ENCODE results near the gene GPALPP1. TPM values are rescaled to one million over a fixed set of nuclear protein-coding genes. Genes with fewer than 3 reads are reported as not detected.

The GPALPP1 gene
- total RNA-seq, 1 donor from 2014 or later, result 70.7 TPM

GRCh38 chr13:44989941-44990340 lies 603 bp downstream of the GPALPP1 start:
- H3K4me1 Mint-ChIP-seq, result peaks cover 24% of the 10 kb centered on the region
- DNase-seq (ENCODE audit: low spot score), result no peak
- H2AFZ ChIP-seq (replicated peaks), result peak overlapping the region; percentile 96
- no peaks in the 10 kb centered on the region for H3F3A ChIP-seq (ENCODE audit: low read depth)
- H3K4me3 Mint-ChIP-seq, result peak overlapping the region; percentile 99
- peaks cover 10% of the 10 kb centered on the region for H4K20me1 ChIP-seq (ENCODE audit: low read depth)
- H3K36me3 Mint-ChIP-seq, result peaks cover 8% of the 10 kb centered on the region
- H3K4me2 ChIP-seq, result peak overlapping the region; percentile 95
- peaks cover 98% of the 10 kb centered on the region for H3K79me2 ChIP-seq (ENCODE audit: low read depth)
- no peak overlapping the region for H3K27ac ChIP-seq
- peak overlapping the region; percentile 94 for H3K9ac ChIP-seq
- peaks cover 16% of the 10 kb centered on the region for H3K4me1 ChIP-seq
- TF ChIP-seq, protein P1, sequence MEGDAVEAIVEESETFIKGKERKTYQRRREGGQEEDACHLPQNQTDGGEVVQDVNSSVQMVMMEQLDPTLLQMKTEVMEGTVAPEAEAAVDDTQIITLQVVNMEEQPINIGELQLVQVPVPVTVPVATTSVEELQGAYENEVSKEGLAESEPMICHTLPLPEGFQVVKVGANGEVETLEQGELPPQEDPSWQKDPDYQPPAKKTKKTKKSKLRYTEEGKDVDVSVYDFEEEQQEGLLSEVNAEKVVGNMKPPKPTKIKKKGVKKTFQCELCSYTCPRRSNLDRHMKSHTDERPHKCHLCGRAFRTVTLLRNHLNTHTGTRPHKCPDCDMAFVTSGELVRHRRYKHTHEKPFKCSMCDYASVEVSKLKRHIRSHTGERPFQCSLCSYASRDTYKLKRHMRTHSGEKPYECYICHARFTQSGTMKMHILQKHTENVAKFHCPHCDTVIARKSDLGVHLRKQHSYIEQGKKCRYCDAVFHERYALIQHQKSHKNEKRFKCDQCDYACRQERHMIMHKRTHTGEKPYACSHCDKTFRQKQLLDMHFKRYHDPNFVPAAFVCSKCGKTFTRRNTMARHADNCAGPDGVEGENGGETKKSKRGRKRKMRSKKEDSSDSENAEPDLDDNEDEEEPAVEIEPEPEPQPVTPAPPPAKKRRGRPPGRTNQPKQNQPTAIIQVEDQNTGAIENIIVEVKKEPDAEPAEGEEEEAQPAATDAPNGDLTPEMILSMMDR (IDR thresholded peaks at IDR 0.05), result no peak
- TF ChIP-seq EZH2 (IDR thresholded peaks at IDR 0.05), result no peak
- TF ChIP-seq EZH2phosphoT487 (IDR thresholded peaks at IDR 0.05), result no peak
- H3K9me3 ChIP-seq (ENCODE audit: low read depth), result no peaks in the 10 kb centered on the region
- peak overlapping the region; percentile 84 for H3K4me3 ChIP-seq
- peaks cover 4% of the 10 kb centered on the region for H3K36me3 ChIP-seq
- no peaks in the 10 kb centered on the region for H3K27me3 Mint-ChIP-seq (ENCODE audit: insufficient read depth, low read depth)
- H3K9me3 Mint-ChIP-seq, result no peaks in the 10 kb centered on the region
- H3K27me3 ChIP-seq, result no peaks in the 10 kb centered on the region
- peak overlapping the region; percentile 3 for H3K27ac Mint-ChIP-seq

GRCh38 chr13:45003417-45003816 lies 14.1 kb downstream of the GPALPP1 start:
- Histone ChIP-seq H3K36me3 (peaks cover 25% of the 10 kb centered on the region), H3F3A (ENCODE audit: low read depth) (no peaks in the 10 kb centered on the region), H3K9ac (no peak overlapping the region), H3K4me3 (no peak overlapping the region), H2AFZ (replicated peaks) (no peak overlapping the region), H3K27ac (no peak overlapping the region), H3K79me2 (ENCODE audit: low read depth) (no peaks in the 10 kb centered on the region), H3K4me2 (no peak overlapping the region), H3K4me1 (no peaks in the 10 kb centered on the region), H3K9me3 (ENCODE audit: low read depth) (no peaks in the 10 kb centered on the region), H3K27me3 (no peaks in the 10 kb centered on the region), H4K20me1 (ENCODE audit: low read depth) (no peaks in the 10 kb centered on the region)
- Mint-ChIP-seq H3K4me3 (no peak overlapping the region), H3K9me3 (no peaks in the 10 kb centered on the region), H3K27ac (no peak overlapping the region), H3K4me1 (no peaks in the 10 kb centered on the region), H3K36me3 (peaks cover 12% of the 10 kb centered on the region), H3K27me3 (ENCODE audit: insufficient read depth, low read depth) (no peaks in the 10 kb centered on the region)
- DNase-seq (ENCODE audit: low spot score), result no peak
- TF ChIP-seq EZH2 (IDR thresholded peaks at IDR 0.05) (no peak), EZH2phosphoT487 (IDR thresholded peaks at IDR 0.05) (no peak)

GRCh38 chr13:45004096-45004495 lies 14.8 kb downstream of the GPALPP1 start:
- Mint-ChIP-seq H3K27me3 (ENCODE audit: insufficient read depth, low read depth) (no peaks in the 10 kb centered on the region), H3K36me3 (peaks cover 12% of the 10 kb centered on the region), H3K4me3 (no peak overlapping the region), H3K27ac (no peak overlapping the region), H3K9me3 (no peaks in the 10 kb centered on the region), H3K4me1 (no peaks in the 10 kb centered on the region)
- no peak for DNase-seq (ENCODE audit: low spot score)
- no peak overlapping the region for H3K27ac ChIP-seq
- H4K20me1 ChIP-seq (ENCODE audit: low read depth), result no peaks in the 10 kb centered on the region
- H3K9me3 ChIP-seq (ENCODE audit: low read depth), result no peaks in the 10 kb centered on the region
- H3K9ac ChIP-seq, result no peak overlapping the region
- no peak overlapping the region for H3K4me2 ChIP-seq
- TF ChIP-seq EZH2phosphoT487 (IDR thresholded peaks at IDR 0.05) (no peak), EZH2 (IDR thresholded peaks at IDR 0.05) (no peak)
- TF ChIP-seq, protein P1 (IDR thresholded peaks at IDR 0.05), result no peak
- H3K79me2 ChIP-seq (ENCODE audit: low read depth), result no peaks in the 10 kb centered on the region
- H3F3A ChIP-seq (ENCODE audit: low read depth), result no peaks in the 10 kb centered on the region
- H3K4me1 ChIP-seq, result no peaks in the 10 kb centered on the region
- H2AFZ ChIP-seq (replicated peaks), result no peak overlapping the region
- H3K36me3 ChIP-seq, result peaks cover 25% of the 10 kb centered on the region
- no peak overlapping the region for H3K4me3 ChIP-seq
- no peaks in the 10 kb centered on the region for H3K27me3 ChIP-seq

- no peaks in the 10 kb centered on the region for H3K79me2 ChIP-seq (ENCODE audit: low read depth)
- H3K9me3 ChIP-seq (ENCODE audit: low read depth), result no peaks in the 10 kb centered on the region
- no peak overlapping the region for H3K27ac Mint-ChIP-seq
- H2AFZ ChIP-seq (replicated peaks), result no peak overlapping the region
- H3K4me1 ChIP-seq, result no peaks in the 10 kb centered on the region
- H3F3A ChIP-seq (ENCODE audit: low read depth), result no peaks in the 10 kb centered on the region
- H3K36me3 ChIP-seq, result peaks cover 25% of the 10 kb centered on the region
- TF ChIP-seq EZH2phosphoT487 (IDR thresholded peaks at IDR 0.05) (no peak), EZH2 (IDR thresholded peaks at IDR 0.05) (no peak)
- TF ChIP-seq, protein P1 (IDR thresholded peaks at IDR 0.05), result no peak
- H3K4me1 Mint-ChIP-seq, result no peaks in the 10 kb centered on the region
- H3K27ac ChIP-seq, result no peak overlapping the region
- H4K20me1 ChIP-seq (ENCODE audit: low read depth), result no peaks in the 10 kb centered on the region
- no peaks in the 10 kb centered on the region for H3K27me3 ChIP-seq
- no peak overlapping the region for H3K4me3 Mint-ChIP-seq
- no peaks in the 10 kb centered on the region for H3K9me3 Mint-ChIP-seq
- peaks cover 18% of the 10 kb centered on the region for H3K36me3 Mint-ChIP-seq
- no peak overlapping the region for H3K4me3 ChIP-seq
- H3K27me3 Mint-ChIP-seq (ENCODE audit: insufficient read depth, low read depth), result no peaks in the 10 kb centered on the region
- no peak overlapping the region for H3K9ac ChIP-seq
- H3K4me2 ChIP-seq, result no peak overlapping the region
- DNase-seq (ENCODE audit: low spot score), result no peak
These were observed 17.9 kb downstream of the GPALPP1 start for GRCh38 chr13:45007225-45007624.
